Measurements from ENCODE around the gene DDX6. TPM values are rescaled to one million over a fixed set of nuclear protein-coding genes. Genes with fewer than 3 reads are reported as not detected.

Gene DDX6
- total and polyA plus RNA-seq, 2 experiments from 2014 or later = 68.3 to 205 TPM

DNA sequence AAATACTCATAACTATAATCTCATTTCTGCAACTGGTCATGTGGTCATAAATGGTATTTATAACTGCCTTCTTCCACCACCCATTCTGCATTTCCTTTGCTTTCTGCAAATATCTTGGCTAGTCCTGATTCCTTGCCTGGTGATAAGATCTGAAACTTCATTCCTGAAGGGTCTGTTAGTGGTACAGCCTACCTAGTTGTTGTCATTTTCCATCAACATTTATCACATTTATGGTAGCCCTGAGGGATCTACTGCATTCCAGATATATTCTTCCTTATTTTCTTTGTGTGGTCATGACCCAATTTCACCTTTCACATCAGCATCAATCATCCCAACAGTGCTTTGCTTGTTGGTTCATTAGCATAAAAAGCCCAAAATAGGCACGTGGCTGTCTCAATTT, 50.1 kb downstream of the DDX6 start:
- H3K27ac ChIP-seq (ENCODE audit: low read depth) = no peak overlapping the region
- peaks cover 41% of the 10 kb centered on the region for H3K79me2 ChIP-seq (replicated peaks; ENCODE audit: insufficient read depth)
- H3K27me3 ChIP-seq (ENCODE audit: insufficient read depth) = no peaks in the 10 kb centered on the region
- no peak overlapping the region for H2AFZ ChIP-seq
- H3K9me2 ChIP-seq (ENCODE audit: insufficient read depth) = peaks cover 4% of the 10 kb centered on the region; the same call in 1 of the 2 replicates
- Mint-ChIP-seq H3K4me3 (no peak overlapping the region), H3K27me3 (ENCODE audit: insufficient read depth, low read depth, poor library complexity) (peaks cover 3% of the 10 kb centered on the region), H3K9me3 (peaks cover 5% of the 10 kb centered on the region; the same call in 1 of the 3 replicates), H3K4me1 (peaks cover 25% of the 10 kb centered on the region), H3K36me3 (ENCODE audit: low read depth) (peaks cover 37% of the 10 kb centered on the region), H3K27ac (no peak overlapping the region)
- no peaks in the 10 kb centered on the region for H3K36me3 ChIP-seq (ENCODE audit: insufficient read depth)
- no peak for ATAC-seq
- H4K20me1 ChIP-seq (replicated peaks; ENCODE audit: insufficient read depth) = no peaks in the 10 kb centered on the region
- TF ChIP-seq EZH2 (IDR thresholded peaks at IDR 0.05; ENCODE audit: low read depth, unreplicated experiment) (no peak), JUNB (IDR thresholded peaks at IDR 0.05; ENCODE audit: unreplicated experiment) (no peak), CREB1 (CRISPR knock-in tag; IDR thresholded peaks at IDR 0.05; ENCODE audit: low read depth) (no peak), POLR2AphosphoS5 (IDR thresholded peaks at IDR 0.05; ENCODE audit: low read depth) (no peak)
- TF ChIP-seq, protein P1, sequence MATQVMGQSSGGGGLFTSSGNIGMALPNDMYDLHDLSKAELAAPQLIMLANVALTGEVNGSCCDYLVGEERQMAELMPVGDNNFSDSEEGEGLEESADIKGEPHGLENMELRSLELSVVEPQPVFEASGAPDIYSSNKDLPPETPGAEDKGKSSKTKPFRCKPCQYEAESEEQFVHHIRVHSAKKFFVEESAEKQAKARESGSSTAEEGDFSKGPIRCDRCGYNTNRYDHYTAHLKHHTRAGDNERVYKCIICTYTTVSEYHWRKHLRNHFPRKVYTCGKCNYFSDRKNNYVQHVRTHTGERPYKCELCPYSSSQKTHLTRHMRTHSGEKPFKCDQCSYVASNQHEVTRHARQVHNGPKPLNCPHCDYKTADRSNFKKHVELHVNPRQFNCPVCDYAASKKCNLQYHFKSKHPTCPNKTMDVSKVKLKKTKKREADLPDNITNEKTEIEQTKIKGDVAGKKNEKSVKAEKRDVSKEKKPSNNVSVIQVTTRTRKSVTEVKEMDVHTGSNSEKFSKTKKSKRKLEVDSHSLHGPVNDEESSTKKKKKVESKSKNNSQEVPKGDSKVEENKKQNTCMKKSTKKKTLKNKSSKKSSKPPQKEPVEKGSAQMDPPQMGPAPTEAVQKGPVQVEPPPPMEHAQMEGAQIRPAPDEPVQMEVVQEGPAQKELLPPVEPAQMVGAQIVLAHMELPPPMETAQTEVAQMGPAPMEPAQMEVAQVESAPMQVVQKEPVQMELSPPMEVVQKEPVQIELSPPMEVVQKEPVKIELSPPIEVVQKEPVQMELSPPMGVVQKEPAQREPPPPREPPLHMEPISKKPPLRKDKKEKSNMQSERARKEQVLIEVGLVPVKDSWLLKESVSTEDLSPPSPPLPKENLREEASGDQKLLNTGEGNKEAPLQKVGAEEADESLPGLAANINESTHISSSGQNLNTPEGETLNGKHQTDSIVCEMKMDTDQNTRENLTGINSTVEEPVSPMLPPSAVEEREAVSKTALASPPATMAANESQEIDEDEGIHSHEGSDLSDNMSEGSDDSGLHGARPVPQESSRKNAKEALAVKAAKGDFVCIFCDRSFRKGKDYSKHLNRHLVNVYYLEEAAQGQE (IDR thresholded peaks at IDR 0.05; ENCODE audit: unreplicated experiment) = no peak
- DNase-seq (ENCODE audit: low spot score) = no peak
- H3K4me3 ChIP-seq = no peak overlapping the region
- H3F3A ChIP-seq (replicated peaks; ENCODE audit: low read depth) = peaks cover 12% of the 10 kb centered on the region; the same call in 1 of the 2 replicates
- H3K4me2 ChIP-seq = no peak overlapping the region
- H3K4me1 ChIP-seq (ENCODE audit: insufficient read depth) = peaks cover 25% of the 10 kb centered on the region

DNA sequence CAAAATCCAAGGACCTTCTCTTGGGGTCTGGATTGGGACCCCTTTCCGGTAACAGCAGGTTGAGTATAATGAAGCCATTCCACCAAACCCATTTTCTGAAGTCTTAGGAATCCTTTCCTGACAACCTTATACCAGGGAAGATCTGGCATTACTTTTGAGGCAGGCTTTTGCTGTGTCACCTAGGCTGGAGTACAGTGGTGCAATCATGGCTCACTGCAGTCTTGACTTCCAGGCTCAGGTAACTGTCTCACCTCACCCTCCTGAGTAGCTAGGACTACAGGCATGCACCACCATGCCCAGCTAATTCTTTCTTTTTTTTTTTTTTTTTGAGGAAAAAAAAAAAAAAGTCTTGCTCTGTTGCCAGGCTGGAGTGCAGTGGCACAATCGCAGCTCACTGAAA, 55.8 kb downstream of the DDX6 start:
- Histone ChIP-seq H3K27ac (ENCODE audit: low read depth) (peak overlapping the region; percentile 78; the same call in 1 of the 2 replicates), H3K4me1 (ENCODE audit: insufficient read depth) (peaks cover 24% of the 10 kb centered on the region), H3K4me3 (no peak overlapping the region), H3K9me2 (ENCODE audit: insufficient read depth) (no peaks in the 10 kb centered on the region), H3K4me2 (no peak overlapping the region), H4K20me1 (replicated peaks; ENCODE audit: insufficient read depth) (0 out of 2 replicates have a peak, but pooled peaks cover 3% of the 10 kb centered on the region), H3K79me2 (replicated peaks; ENCODE audit: insufficient read depth) (peaks cover 59% of the 10 kb centered on the region), H3F3A (replicated peaks; ENCODE audit: low read depth) (peaks cover 9% of the 10 kb centered on the region; the same call in 1 of the 2 replicates), H3K36me3 (ENCODE audit: insufficient read depth) (peaks cover 25% of the 10 kb centered on the region), H2AFZ (no peak overlapping the region), H3K27me3 (ENCODE audit: insufficient read depth) (no peaks in the 10 kb centered on the region)
- H3K27ac Mint-ChIP-seq = peak overlapping the region; percentile 31; the same call in 1 of the 2 replicates
- H3K9me3 Mint-ChIP-seq = peaks cover 34% of the 10 kb centered on the region
- ATAC-seq = peak; percentile 18; the same call in 1 of the 3 replicates
- H3K36me3 Mint-ChIP-seq (ENCODE audit: low read depth) = peaks cover 77% of the 10 kb centered on the region
- H3K27me3 Mint-ChIP-seq (ENCODE audit: insufficient read depth, low read depth, poor library complexity) = peaks cover 3% of the 10 kb centered on the region
- DNase-seq (ENCODE audit: low spot score) = no peak
- H3K4me3 Mint-ChIP-seq = no peak overlapping the region
- peaks cover 18% of the 10 kb centered on the region for H3K4me1 Mint-ChIP-seq
- no peak for TF ChIP-seq ZNF331 (CRISPR knock-in tag; IDR thresholded peaks at IDR 0.05; ENCODE audit: low read depth)
- TF ChIP-seq STAT1 (IDR thresholded peaks at IDR 0.05; ENCODE audit: unreplicated experiment) = no peak
- TF ChIP-seq NANOG (IDR thresholded peaks at IDR 0.05; ENCODE audit: borderline replicate concordance) = no peak
- TF ChIP-seq, protein P2, sequence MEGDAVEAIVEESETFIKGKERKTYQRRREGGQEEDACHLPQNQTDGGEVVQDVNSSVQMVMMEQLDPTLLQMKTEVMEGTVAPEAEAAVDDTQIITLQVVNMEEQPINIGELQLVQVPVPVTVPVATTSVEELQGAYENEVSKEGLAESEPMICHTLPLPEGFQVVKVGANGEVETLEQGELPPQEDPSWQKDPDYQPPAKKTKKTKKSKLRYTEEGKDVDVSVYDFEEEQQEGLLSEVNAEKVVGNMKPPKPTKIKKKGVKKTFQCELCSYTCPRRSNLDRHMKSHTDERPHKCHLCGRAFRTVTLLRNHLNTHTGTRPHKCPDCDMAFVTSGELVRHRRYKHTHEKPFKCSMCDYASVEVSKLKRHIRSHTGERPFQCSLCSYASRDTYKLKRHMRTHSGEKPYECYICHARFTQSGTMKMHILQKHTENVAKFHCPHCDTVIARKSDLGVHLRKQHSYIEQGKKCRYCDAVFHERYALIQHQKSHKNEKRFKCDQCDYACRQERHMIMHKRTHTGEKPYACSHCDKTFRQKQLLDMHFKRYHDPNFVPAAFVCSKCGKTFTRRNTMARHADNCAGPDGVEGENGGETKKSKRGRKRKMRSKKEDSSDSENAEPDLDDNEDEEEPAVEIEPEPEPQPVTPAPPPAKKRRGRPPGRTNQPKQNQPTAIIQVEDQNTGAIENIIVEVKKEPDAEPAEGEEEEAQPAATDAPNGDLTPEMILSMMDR (conservative IDR thresholded peaks at IDR 0.05; ENCODE audit: low read depth in 2 of 2) = no peak
- no peak for TF ChIP-seq ZNF114 (CRISPR knock-in tag; IDR thresholded peaks at IDR 0.05)
- TF ChIP-seq CREB1 (CRISPR knock-in tag; IDR thresholded peaks at IDR 0.05; ENCODE audit: low read depth) = no peak
- TF ChIP-seq, protein P3, sequence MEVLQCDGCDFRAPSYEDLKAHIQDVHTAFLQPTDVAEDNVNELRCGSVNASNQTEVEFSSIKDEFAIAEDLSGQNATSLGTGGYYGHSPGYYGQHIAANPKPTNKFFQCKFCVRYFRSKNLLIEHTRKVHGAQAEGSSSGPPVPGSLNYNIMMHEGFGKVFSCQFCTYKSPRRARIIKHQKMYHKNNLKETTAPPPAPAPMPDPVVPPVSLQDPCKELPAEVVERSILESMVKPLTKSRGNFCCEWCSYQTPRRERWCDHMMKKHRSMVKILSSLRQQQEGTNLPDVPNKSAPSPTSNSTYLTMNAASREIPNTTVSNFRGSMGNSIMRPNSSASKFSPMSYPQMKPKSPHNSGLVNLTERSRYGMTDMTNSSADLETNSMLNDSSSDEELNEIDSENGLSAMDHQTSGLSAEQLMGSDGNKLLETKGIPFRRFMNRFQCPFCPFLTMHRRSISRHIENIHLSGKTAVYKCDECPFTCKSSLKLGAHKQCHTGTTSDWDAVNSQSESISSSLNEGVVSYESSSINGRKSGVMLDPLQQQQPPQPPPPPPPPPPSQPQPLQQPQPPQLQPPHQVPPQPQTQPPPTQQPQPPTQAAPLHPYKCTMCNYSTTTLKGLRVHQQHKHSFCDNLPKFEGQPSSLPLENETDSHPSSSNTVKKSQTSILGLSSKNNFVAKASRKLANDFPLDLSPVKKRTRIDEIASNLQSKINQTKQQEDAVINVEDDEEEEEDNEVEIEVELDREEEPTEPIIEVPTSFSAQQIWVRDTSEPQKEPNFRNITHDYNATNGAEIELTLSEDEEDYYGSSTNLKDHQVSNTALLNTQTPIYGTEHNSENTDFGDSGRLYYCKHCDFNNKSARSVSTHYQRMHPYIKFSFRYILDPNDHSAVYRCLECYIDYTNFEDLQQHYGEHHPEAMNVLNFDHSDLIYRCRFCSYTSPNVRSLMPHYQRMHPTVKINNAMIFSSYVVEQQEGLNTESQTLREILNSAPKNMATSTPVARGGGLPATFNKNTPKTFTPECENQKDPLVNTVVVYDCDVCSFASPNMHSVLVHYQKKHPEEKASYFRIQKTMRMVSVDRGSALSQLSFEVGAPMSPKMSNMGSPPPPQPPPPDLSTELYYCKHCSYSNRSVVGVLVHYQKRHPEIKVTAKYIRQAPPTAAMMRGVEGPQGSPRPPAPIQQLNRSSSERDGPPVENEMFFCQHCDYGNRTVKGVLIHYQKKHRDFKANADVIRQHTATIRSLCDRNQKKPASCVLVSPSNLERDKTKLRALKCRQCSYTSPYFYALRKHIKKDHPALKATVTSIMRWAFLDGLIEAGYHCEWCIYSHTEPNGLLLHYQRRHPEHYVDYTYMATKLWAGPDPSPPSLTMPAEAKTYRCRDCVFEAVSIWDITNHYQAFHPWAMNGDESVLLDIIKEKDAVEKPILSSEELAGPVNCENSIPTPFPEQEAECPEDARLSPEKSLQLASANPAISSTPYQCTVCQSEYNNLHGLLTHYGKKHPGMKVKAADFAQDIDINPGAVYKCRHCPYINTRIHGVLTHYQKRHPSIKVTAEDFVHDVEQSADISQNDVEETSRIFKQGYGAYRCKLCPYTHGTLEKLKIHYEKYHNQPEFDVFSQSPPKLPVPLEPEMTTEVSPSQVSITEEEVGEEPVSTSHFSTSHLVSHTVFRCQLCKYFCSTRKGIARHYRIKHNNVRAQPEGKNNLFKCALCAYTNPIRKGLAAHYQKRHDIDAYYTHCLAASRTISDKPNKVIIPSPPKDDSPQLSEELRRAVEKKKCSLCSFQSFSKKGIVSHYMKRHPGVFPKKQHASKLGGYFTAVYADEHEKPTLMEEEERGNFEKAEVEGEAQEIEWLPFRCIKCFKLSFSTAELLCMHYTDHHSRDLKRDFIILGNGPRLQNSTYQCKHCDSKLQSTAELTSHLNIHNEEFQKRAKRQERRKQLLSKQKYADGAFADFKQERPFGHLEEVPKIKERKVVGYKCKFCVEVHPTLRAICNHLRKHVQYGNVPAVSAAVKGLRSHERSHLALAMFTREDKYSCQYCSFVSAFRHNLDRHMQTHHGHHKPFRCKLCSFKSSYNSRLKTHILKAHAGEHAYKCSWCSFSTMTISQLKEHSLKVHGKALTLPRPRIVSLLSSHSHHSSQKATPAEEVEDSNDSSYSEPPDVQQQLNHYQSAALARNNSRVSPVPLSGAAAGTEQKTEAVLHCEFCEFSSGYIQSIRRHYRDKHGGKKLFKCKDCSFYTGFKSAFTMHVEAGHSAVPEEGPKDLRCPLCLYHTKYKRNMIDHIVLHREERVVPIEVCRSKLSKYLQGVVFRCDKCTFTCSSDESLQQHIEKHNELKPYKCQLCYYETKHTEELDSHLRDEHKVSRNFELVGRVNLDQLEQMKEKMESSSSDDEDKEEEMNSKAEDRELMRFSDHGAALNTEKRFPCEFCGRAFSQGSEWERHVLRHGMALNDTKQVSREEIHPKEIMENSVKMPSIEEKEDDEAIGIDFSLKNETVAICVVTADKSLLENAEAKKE (CRISPR knock-in tag; IDR thresholded peaks at IDR 0.05) = no peak
